ENCODE data around the gene DOK6.
"Not testable (repeated sequence)": the region's sequence is repeated elsewhere in the genome, so short reads cannot be mapped to it uniquely, and the experiment has no call there.

Gene DOK6

GRCh38 chr18:69871363-69871762 is 470.7 kb downstream of the DOK6 start:
- no peak for DNase-seq (ENCODE audit: low spot score)

GRCh38 chr18:69872661-69873060 is 472.0 kb downstream of the DOK6 start:
- DNase-seq (ENCODE audit: low spot score), result no peak

- no peak for DNase-seq (ENCODE audit: low spot score)
These were observed 473.4 kb downstream of the DOK6 start for GRCh38 chr18:69874058-69874457.

- DNase-seq (ENCODE audit: low spot score), result no peak
These were observed 475.8 kb downstream of the DOK6 start for GRCh38 chr18:69876490-69876889.

GRCh38 chr18:69878213-69878933 is 477.7 kb downstream of the DOK6 start:
- DNase-seq (ENCODE audit: low spot score), result no peak

GRCh38 chr18:69879051-69879450 is 478.4 kb downstream of the DOK6 start:
- not testable (repeated sequence) for DNase-seq (ENCODE audit: low spot score)

GRCh38 chr18:69880083-69880482 is 479.4 kb downstream of the DOK6 start:
- DNase-seq (ENCODE audit: low spot score), result no peak

GRCh38 chr18:69882965-69883668 is 482.4 kb downstream of the DOK6 start:
- no peak for DNase-seq (ENCODE audit: low spot score)

GRCh38 chr18:69883781-69884180 is 483.1 kb downstream of the DOK6 start:
- DNase-seq (ENCODE audit: low spot score), result no peak

- DNase-seq (ENCODE audit: low spot score), result no peak
These were observed 484.7 kb downstream of the DOK6 start for GRCh38 chr18:69885355-69885754.

GRCh38 chr18:69885841-69886531 is 485.3 kb downstream of the DOK6 start:
- no peak for DNase-seq (ENCODE audit: low spot score)

- DNase-seq (ENCODE audit: low spot score), result no peak
These were observed 486.6 kb downstream of the DOK6 start for GRCh38 chr18:69887256-69887655.

GRCh38 chr18:69889009-69889408 is 488.3 kb downstream of the DOK6 start:
- DNase-seq (ENCODE audit: low spot score), result no peak

- DNase-seq (ENCODE audit: low spot score), result no peak
These were observed 489.9 kb downstream of the DOK6 start for GRCh38 chr18:69890558-69890957.

GRCh38 chr18:69894467-69894866 is 493.8 kb downstream of the DOK6 start:
- DNase-seq (ENCODE audit: low spot score), result no peak

- DNase-seq (ENCODE audit: low spot score), result no peak
These were observed 494.7 kb downstream of the DOK6 start for GRCh38 chr18:69895066-69896047.

GRCh38 chr18:69897397-69898108 is 496.9 kb downstream of the DOK6 start:
- no peak for DNase-seq (ENCODE audit: low spot score)

GRCh38 chr18:69898241-69898861 is 497.7 kb downstream of the DOK6 start:
- DNase-seq (ENCODE audit: low spot score), result no peak

Data from hematopoietic multipotent progenitor cell treated with erythropoietin and hydrocortisone succinate and interleukin-3 and kit ligand, for 15 days (in vitro differentiated cells).